K562 (cell line): ENCODE data around the gene ATXN1. TPM values are rescaled to one million over a fixed set of nuclear protein-coding genes. Genes with fewer than 3 reads are reported as not detected.

ENCODE experiments used
- ATAC-seq: fragments of 200-7000 bp; cut with Tn5 transposase; 3 replicates; pipeline ENCODE4 v1.9.1; 2020; ENCODE audit warnings: moderate library complexity
- BruUV-seq: library from RNA; stranded (reverse); fragments of 400-500 nt; replicated peaks from 2 replicates; lab custom pipeline; 2021; lab: Mats Ljungman, UMichigan
- CTCF ChIA-PET: fragments of 300-600 bp; formaldehyde crosslinking; extraction: SDS; loops from one replicate; lab custom pipeline; 2021; ENCODE audit warnings: low intra/inter-chr PET ratio; lab: Yijun Ruan, JAX
- POLR2A ChIA-PET: fragments of 300-600, 350-650 bp; sonication (Branson Sonifier 250); formaldehyde crosslinking; extraction: SDS; loops from one replicate; lab custom pipeline; 2021; ENCODE audit warnings: antibody characterized with exemption, inconsistent platforms; lab: Yijun Ruan, JAX
- DNase-seq, 4 experiments: peaks; one replicate each; pipeline versions ENCODE4 v3.0.0 to v3.0.0-alpha.2; 2011 to 2018; ENCODE audit warnings: low spot score in 3 of 4, mixed read lengths in 3 of 4; ENCODE audit errors: extremely low read depth in 1 of 4
- FAIRE-seq: peaks from 2 replicates; lab custom pipeline; 2011; peaks lifted over from hg19 to GRCh38; lab: Jason Lieb, UNC
- H2AFZ ChIP-seq: 2 replicates; pipeline ENCODE4 v1.6.0; 2011; ENCODE audit warnings: low read depth, low read length, control low read depth, inconsistent platforms
- H3K27ac ChIP-seq: fragments of 200-600 bp; 3 replicates; pipeline ENCODE4 v1.8.0; 2011; ENCODE audit warnings: low read depth, mild to moderate bottlenecking, control low read depth, inconsistent platforms, low read length, moderate library complexity, mixed read lengths; ENCODE audit errors: extremely low read depth
- H3K27me3 ChIP-seq, 2 experiments: fragments of 300-600 bp in 1 of 2; 2 replicates in 1 of 2; 3 replicates in 1 of 2; pipeline versions ENCODE4 v1.6.0 to v1.8.0; 2011; ENCODE audit warnings: inconsistent platforms in 2 of 2, low read length in 2 of 2, mild to moderate bottlenecking in 1 of 2, mixed read lengths in 1 of 2, moderate library complexity in 1 of 2; ENCODE audit not compliant: control insufficient read depth in 2 of 2, insufficient read depth in 2 of 2
- H3K36me3 ChIP-seq: fragments of 300-600 bp; 3 replicates; pipeline ENCODE4 v1.8.0; 2011; ENCODE audit warnings: mild to moderate bottlenecking, low read length, inconsistent platforms; ENCODE audit not compliant: control insufficient read depth, insufficient read depth
- H3K4me1 ChIP-seq, 2 experiments: fragments of 200-600 bp in 1 of 2; replicated peaks in 1 of 2; 2 replicates in 1 of 2; 3 replicates in 1 of 2; pipeline versions ENCODE4 v1.5.1 to v1.8.0; 2011; ENCODE audit warnings: inconsistent platforms in 2 of 2, low read length in 2 of 2, mild to moderate bottlenecking in 1 of 2, mixed read lengths in 1 of 2, moderate library complexity in 1 of 2; ENCODE audit not compliant: control insufficient read depth in 2 of 2, insufficient read depth in 2 of 2
- H3K4me2 ChIP-seq: 2 replicates; pipeline ENCODE4 v1.6.1; 2011; ENCODE audit warnings: low read length, control low read depth, inconsistent platforms, mixed read lengths; ENCODE audit not compliant: insufficient read depth
- H3K4me3 ChIP-seq: fragments of 200-600 bp; sonication (generic), shearing (Covaris generic); 2 replicates; pipeline ENCODE4 v1.5.1; 2016; ENCODE audit warnings: control low read depth, inconsistent platforms
- H3K79me2 ChIP-seq: fragments of 200-600 bp; 3 replicates; pipeline ENCODE4 v1.8.0; 2011; ENCODE audit warnings: low read length, inconsistent platforms; ENCODE audit not compliant: control insufficient read depth, insufficient read depth
- H3K9ac ChIP-seq, 2 experiments: 2 replicates each; pipeline versions ENCODE4 v1.6.0 to v1.6.1; 2011; ENCODE audit warnings: low read depth in 2 of 2, low read length in 2 of 2, control low read depth in 1 of 2, inconsistent platforms in 1 of 2, mild to moderate bottlenecking in 1 of 2, mixed read lengths in 1 of 2; ENCODE audit not compliant: insufficient read depth in 1 of 2
- H3K9me1 ChIP-seq: one replicate; pipeline ENCODE4 v1.6.0; 2011; ENCODE audit warnings: inconsistent platforms, mild to moderate bottlenecking, low read length, moderate library complexity; ENCODE audit not compliant: control insufficient read depth, insufficient read depth
- H3K9me3 ChIP-seq: replicated peaks from 2 replicates; pipeline ENCODE4 v1.5.1; 2011; ENCODE audit warnings: low read depth, low read length, inconsistent platforms; ENCODE audit not compliant: control insufficient read depth, insufficient read depth
- H4K20me1 ChIP-seq: replicated peaks from 2 replicates; pipeline ENCODE4 v1.6.1; 2011; ENCODE audit warnings: low read length, inconsistent platforms, mixed read lengths; ENCODE audit not compliant: control insufficient read depth, insufficient read depth
- ERF ChIP-seq: fragments of 450-650 bp; formaldehyde crosslinking; IDR thresholded peaks from 2 replicates; pipeline ENCODE4 v1.4.0; 2020; ENCODE audit warnings: mild to moderate bottlenecking, mixed read lengths
- FOXA3 ChIP-seq, 2 experiments: fragments of 450-650 bp in 1 of 2; sonication (generic) in 1 of 2; formaldehyde crosslinking; IDR thresholded peaks in 1 of 2; conservative IDR thresholded peaks in 1 of 2; 2 replicates each; pipeline versions ENCODE4 v1.4.0 to v1.8.0; 2020 to 2022; ENCODE audit warnings: mild to moderate bottlenecking in 2 of 2, missing genetic modification reagents in 1 of 2
- NCOR1 ChIP-seq: fragments of 450-650 bp; IDR thresholded peaks from 2 replicates; pipeline ENCODE4 v1.6.1; 2016; ENCODE audit warnings: mild to moderate bottlenecking, moderate library complexity
- NFATC3 ChIP-seq: fragments of 450-650 bp; IDR thresholded peaks from 2 replicates; pipeline ENCODE4 v1.6.1; 2017; ENCODE audit warnings: mild to moderate bottlenecking
- NFIC ChIP-seq: fragments of 450-650 bp; IDR thresholded peaks from 2 replicates; pipeline ENCODE4 v1.6.1; 2017; ENCODE audit warnings: mild to moderate bottlenecking, inconsistent platforms
- ZNF311 ChIP-seq: fragments of 250-450 bp; sonication (Bioruptor Pico); IDR thresholded peaks from 2 replicates; pipeline ENCODE4 v1.4.0; 2020; ENCODE audit warnings: mild to moderate bottlenecking, moderate library complexity
- ZNF707 ChIP-seq: fragments of 250-450 bp; sonication (Bioruptor Pico); conservative IDR thresholded peaks from 2 replicates; pipeline ENCODE4 v1.8.0; 2022; ENCODE audit warnings: inconsistent platforms, mild to moderate bottlenecking, moderate library complexity
- WGBS: fragments of 100-300 bp; shearing (Covaris generic); methylation state at CpG from one replicate; pipeline ENCODE4 v1.1.6; 2016; ENCODE audit warnings: low coverage, mixed read lengths; ENCODE audit not compliant: insufficient coverage; ENCODE audit errors: missing lambda C conversion rate; 5-methylcytosine and 5-hydroxymethylcytosine counted together
- in situ Hi-C: fragments of 300-500 bp; cut with MboI; formaldehyde crosslinking; loops from 4 replicates; pipeline ENCODE4 v1.15.0; 2018; ENCODE audit warnings: inconsistent platforms, mixed read lengths
- intact Hi-C: fragments of 100-400 bp; cut with micrococcal nuclease; formaldehyde crosslinking; loops from 2 replicates; pipeline ENCODE4 v1.14.2; 2022
- polyA plus RNA-seq, 8 experiments: library from polyadenylated mRNA; depleted of rRNA in 4 of 8; stranded (reverse) in 5 of 8; unstranded in 3 of 8; fragments of >200 nt; fragmentation: Nextera tagmentation in 2 of 8; fragmentation: Illumina TruSeq in 1 of 8; extraction: Ambion mirVana in 2 of 8; extraction: Trizol in 1 of 8; gene quantifications; 2 replicates each; pipeline versions ENCODE4 v1.2.1 to v1.2.3, GENCODE V29; 2011 to 2014; ENCODE audit warnings: inconsistent platforms in 1 of 8, missing spikeins in 1 of 8
- total RNA-seq, 7 experiments: library from RNA; depleted of rRNA in 6 of 7; stranded (reverse); fragments of >200 nt in 6 of 7; fragmentation: Illumina TruSeq in 2 of 7; extraction: Trizol in 2 of 7; gene quantifications; 2 replicates each; pipeline versions ENCODE4 v1.2.1 to v1.2.3, GENCODE V29; 2011 to 2021; ENCODE audit warnings: low replicate concordance in 1 of 7
- TF ChIP-seq, protein P1 (sequence below): fragments of 200-800 bp; sonication (Bioruptor generic); IDR thresholded peaks from 2 replicates; pipeline ENCODE4 v1.6.1; 2017; ENCODE audit warnings: missing genetic modification characterization, missing compliant biosample characterization
- TF ChIP-seq, protein P2 (sequence below): fragments of 450-650 bp; IDR thresholded peaks from 2 replicates; pipeline ENCODE4 v1.6.1; 2016; ENCODE audit warnings: mild to moderate bottlenecking, moderate library complexity

ATXN1 gene
- total and polyA plus RNA-seq, 9 of the 15 experiments (the other 6 are each of a cell fraction or from before 2014, with no cell fraction given): under 0.01 to 1.2 (median 0.58) TPM

DNA sequence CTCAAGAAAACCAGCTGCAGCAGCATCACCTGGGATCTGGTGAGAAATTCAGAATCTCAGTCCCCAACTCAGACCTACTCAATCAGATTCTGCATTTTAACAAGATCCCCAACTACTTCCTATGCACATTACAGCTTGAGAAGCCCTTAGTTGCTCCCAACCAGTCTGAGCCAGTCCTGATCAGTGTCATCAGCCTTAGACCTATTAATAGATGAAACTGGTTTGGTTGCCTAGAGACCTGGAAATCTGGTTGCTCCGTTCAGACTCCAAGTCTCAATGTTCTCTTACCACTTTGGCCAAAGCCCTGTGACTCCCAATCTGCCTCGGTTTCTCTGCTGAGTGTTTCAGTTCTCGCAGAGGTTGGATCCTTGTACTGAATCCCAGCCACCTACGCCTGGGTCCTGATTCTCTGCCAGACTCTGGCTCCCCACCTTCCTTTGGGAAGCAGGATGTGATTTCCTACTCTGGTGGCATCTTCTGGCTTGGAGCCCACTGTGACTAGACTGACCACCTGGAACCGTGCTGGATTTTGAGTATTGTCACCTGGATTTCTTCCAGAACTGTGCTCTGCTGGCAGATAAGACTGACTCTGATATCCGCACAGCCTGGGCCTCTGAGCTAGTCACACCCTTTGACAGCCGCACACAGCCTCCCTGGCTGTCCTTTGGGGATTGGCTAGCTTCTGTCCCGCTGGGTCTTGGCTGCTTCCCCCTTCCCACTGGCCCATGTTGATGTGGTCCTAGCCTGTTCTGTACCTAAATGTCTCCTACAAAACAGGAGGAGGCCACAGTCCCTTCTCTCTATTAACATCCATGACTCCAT, 20.3 kb upstream of the ATXN1 start:
- no peaks in the 10 kb centered on the region for H3K9me3 ChIP-seq
- H3K4me1 ChIP-seq: no peaks in the 10 kb centered on the region; a peak in 1 of 5 replicates
- no peaks in the 10 kb centered on the region for H3K36me3 ChIP-seq
- no peak for FAIRE-seq
- peak in 1 of 4 experiments; percentile 18 for DNase-seq
- no peaks in the 10 kb centered on the region for H4K20me1 ChIP-seq
- POLR2A ChIA-PET: interaction anchor here (1.1 to 2.1 kb wide), 3 partner anchors 11 to 23 kb away, joined by 3 to 7 read pairs (median 5); no protein-coding TSS in a partner anchor
- WGBS: 4% methylated on average over 8 of the region's 8 CpGs
- H3K27ac ChIP-seq: no peak overlapping the region
- ATAC-seq: peak; percentile 77
- H3K9ac ChIP-seq: no peak overlapping the region
- H3K4me3 ChIP-seq: no peak overlapping the region
- no peaks in the 10 kb centered on the region for H3K9me1 ChIP-seq
- H3K27me3 ChIP-seq: no peaks in the 10 kb centered on the region; a peak in 1 of 5 replicates
- no peak overlapping the region for H3K4me2 ChIP-seq
- H3K79me2 ChIP-seq: no peaks in the 10 kb centered on the region
- in situ Hi-C loops: no loop called here
- no peak overlapping the region for H2AFZ ChIP-seq
- intact Hi-C loops: no loop called here
- CTCF ChIA-PET: no interaction called here
- no TSS peak for BruUV-seq
- no peak for TF ChIP-seq NFATC3
- TF ChIP-seq ZNF707 (CRISPR knock-in tag): no peak
- no peak for TF ChIP-seq NCOR1
- TF ChIP-seq, protein P1, sequence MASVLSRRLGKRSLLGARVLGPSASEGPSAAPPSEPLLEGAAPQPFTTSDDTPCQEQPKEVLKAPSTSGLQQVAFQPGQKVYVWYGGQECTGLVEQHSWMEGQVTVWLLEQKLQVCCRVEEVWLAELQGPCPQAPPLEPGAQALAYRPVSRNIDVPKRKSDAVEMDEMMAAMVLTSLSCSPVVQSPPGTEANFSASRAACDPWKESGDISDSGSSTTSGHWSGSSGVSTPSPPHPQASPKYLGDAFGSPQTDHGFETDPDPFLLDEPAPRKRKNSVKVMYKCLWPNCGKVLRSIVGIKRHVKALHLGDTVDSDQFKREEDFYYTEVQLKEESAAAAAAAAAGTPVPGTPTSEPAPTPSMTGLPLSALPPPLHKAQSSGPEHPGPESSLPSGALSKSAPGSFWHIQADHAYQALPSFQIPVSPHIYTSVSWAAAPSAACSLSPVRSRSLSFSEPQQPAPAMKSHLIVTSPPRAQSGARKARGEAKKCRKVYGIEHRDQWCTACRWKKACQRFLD: no peak
- TF ChIP-seq ERF (CRISPR knock-in tag): no peak
- TF ChIP-seq FOXA3 (CRISPR knock-in tag; conservative IDR thresholded peaks at IDR 0.05 in 1 of 2, IDR thresholded peaks at IDR 0.05 in 1 of 2): no peak
- TF ChIP-seq NFIC: peak; percentile 46
- TF ChIP-seq ZNF311 (CRISPR knock-in tag): no peak
- TF ChIP-seq, protein P2, sequence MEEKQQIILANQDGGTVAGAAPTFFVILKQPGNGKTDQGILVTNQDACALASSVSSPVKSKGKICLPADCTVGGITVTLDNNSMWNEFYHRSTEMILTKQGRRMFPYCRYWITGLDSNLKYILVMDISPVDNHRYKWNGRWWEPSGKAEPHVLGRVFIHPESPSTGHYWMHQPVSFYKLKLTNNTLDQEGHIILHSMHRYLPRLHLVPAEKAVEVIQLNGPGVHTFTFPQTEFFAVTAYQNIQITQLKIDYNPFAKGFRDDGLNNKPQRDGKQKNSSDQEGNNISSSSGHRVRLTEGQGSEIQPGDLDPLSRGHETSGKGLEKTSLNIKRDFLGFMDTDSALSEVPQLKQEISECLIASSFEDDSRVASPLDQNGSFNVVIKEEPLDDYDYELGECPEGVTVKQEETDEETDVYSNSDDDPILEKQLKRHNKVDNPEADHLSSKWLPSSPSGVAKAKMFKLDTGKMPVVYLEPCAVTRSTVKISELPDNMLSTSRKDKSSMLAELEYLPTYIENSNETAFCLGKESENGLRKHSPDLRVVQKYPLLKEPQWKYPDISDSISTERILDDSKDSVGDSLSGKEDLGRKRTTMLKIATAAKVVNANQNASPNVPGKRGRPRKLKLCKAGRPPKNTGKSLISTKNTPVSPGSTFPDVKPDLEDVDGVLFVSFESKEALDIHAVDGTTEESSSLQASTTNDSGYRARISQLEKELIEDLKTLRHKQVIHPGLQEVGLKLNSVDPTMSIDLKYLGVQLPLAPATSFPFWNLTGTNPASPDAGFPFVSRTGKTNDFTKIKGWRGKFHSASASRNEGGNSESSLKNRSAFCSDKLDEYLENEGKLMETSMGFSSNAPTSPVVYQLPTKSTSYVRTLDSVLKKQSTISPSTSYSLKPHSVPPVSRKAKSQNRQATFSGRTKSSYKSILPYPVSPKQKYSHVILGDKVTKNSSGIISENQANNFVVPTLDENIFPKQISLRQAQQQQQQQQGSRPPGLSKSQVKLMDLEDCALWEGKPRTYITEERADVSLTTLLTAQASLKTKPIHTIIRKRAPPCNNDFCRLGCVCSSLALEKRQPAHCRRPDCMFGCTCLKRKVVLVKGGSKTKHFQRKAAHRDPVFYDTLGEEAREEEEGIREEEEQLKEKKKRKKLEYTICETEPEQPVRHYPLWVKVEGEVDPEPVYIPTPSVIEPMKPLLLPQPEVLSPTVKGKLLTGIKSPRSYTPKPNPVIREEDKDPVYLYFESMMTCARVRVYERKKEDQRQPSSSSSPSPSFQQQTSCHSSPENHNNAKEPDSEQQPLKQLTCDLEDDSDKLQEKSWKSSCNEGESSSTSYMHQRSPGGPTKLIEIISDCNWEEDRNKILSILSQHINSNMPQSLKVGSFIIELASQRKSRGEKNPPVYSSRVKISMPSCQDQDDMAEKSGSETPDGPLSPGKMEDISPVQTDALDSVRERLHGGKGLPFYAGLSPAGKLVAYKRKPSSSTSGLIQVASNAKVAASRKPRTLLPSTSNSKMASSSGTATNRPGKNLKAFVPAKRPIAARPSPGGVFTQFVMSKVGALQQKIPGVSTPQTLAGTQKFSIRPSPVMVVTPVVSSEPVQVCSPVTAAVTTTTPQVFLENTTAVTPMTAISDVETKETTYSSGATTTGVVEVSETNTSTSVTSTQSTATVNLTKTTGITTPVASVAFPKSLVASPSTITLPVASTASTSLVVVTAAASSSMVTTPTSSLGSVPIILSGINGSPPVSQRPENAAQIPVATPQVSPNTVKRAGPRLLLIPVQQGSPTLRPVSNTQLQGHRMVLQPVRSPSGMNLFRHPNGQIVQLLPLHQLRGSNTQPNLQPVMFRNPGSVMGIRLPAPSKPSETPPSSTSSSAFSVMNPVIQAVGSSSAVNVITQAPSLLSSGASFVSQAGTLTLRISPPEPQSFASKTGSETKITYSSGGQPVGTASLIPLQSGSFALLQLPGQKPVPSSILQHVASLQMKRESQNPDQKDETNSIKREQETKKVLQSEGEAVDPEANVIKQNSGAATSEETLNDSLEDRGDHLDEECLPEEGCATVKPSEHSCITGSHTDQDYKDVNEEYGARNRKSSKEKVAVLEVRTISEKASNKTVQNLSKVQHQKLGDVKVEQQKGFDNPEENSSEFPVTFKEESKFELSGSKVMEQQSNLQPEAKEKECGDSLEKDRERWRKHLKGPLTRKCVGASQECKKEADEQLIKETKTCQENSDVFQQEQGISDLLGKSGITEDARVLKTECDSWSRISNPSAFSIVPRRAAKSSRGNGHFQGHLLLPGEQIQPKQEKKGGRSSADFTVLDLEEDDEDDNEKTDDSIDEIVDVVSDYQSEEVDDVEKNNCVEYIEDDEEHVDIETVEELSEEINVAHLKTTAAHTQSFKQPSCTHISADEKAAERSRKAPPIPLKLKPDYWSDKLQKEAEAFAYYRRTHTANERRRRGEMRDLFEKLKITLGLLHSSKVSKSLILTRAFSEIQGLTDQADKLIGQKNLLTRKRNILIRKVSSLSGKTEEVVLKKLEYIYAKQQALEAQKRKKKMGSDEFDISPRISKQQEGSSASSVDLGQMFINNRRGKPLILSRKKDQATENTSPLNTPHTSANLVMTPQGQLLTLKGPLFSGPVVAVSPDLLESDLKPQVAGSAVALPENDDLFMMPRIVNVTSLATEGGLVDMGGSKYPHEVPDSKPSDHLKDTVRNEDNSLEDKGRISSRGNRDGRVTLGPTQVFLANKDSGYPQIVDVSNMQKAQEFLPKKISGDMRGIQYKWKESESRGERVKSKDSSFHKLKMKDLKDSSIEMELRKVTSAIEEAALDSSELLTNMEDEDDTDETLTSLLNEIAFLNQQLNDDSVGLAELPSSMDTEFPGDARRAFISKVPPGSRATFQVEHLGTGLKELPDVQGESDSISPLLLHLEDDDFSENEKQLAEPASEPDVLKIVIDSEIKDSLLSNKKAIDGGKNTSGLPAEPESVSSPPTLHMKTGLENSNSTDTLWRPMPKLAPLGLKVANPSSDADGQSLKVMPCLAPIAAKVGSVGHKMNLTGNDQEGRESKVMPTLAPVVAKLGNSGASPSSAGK: no peak
